NCI-H1048 (cell line): ENCODE data around the gene PPP3CB.

ENCODE experiments used
- DNase-seq: peaks from one replicate; lab custom pipeline; 2025; lab: John Stamatoyannopoulos, UW

PPP3CB gene

DNA sequence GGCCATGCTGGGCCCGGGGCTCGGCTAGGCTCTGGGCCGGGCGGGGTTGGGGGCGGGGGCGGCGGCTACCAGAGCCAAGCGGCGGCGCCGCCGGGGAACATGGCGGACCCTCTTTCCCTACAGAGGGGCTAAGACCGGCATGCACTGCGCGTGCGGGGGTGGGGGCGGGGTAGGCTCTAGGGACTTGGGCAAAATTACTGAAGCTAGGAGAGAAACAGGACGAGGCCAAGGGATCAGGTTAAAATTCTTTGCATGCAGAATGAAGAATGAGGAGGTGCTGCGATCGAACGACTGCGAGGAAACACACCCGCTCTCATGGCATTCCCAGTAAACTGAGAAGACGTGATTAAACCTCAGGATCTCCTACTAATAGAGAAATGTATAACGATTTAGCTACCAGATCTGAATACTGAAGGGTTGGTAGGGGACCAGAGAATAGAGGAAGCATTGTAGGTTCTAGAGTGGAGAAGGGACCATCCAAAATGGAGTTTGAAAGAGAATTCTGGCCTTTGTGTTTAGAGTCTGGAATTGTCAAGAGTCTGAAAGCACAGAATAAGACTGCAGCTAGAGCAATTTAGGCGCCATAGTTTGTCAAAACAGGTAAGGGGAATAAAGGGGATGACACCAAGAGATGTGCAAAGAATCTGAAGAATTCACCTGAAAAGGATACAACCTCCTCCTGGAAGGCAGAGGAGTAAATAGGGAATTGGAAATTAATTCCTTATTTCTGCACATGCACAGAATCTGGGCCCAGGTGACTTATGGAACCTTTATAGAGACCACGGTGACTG lies at the start of gene PPP3CB:
TSS of gene PPP3CB (minus strand) at position 141 of the 791 bp plus-strand sequence. CDS start at position 6, 135 bp downstream.
- DNase-seq = peak; percentile 81

DNA sequence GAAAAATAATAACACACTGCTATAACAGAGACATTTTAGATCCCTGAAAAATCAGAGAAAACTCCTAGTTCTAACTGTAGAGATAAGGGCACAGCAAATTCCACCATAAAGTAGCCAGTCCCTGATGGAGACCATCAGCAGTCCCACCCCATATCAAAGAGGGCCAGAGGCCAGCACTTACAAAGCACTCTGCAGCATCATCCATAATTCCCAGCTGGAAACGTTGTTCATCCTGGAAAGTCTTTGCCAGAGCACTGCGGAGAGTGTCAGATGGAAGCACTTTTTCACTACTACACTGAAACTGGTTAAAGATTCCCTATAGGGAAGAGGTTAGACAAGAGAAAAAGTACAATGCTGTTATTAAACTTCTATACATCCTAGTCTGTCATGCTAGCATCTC lies 49.5 kb upstream of the PPP3CB start:
- DNase-seq = no peak

DNA sequence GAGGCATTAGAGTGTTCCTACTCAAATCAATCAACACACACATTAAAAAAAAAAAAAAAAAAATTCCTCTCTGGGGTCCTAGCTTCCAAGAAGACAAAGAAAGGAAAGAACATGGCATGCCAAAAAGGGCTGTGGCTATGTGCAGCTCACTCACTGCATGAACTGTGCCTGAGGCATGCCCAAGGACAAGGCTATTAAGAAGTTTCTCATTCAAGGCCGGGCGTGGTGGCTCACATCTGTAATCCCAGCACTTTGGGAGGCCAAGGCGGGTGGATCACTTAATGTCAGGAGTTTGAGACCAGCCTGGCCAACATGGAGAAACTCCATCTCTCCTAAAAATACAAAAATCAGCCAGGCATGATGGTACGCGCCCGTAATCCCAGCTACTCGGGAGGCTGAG lies 41.9 kb upstream of the PPP3CB start:
- no peak for DNase-seq

- DNase-seq = no peak
Measured at GRCh38 chr10:73537288-73537687, 41.5 kb upstream of the PPP3CB start.

DNA sequence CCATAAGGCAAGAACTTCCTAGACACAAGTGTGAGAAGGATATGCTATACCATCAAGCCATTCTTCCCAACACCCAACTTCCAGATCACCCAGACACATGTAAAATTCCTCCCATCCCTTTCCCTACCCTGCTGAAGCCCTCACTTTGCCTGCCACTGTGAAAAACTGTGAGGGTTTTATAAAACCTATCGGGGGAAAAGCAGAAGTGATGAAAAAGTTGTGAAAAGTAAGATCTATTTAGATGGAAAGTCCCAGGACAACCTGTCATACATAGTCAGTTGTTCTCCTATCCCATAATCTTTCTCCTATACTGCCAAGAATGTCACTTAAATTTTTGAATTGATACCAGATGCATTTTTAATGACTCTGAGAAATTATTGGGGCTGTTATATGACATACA lies 39.0 kb upstream of the PPP3CB start:
- DNase-seq = no peak

DNA sequence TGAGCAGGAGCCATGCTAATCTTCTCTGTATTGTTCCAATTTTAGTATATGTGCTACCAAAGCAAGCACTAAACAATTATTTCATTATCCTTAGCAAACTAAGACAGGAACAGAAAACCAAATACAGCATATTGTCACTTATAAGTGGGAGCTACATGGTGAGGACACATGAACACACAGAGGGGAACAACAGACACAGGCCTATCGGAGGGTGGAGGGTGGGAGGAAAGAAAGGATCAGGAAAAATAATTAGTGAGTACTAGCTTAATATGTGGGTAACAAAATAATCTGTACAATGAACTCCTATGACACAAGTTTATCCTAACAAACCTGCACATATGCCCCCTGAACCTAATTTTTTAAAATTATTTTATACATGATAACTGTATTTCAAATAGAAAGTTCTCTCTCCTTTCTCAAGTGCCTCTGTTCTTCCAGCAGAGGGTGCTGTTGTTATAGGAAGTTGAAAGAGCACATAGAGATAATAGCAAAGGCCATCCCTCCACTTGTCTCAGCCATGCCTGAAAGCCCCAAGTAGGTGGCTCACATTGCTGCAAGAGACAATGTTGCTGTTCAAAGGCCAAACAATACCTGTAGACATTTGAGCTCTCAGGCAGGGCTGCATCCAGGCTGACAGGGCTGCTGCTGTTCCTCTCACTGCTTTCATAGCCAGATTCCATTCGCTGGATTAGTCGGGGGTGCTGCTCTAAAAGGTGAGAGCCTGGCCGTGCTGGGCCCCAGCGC lies 33.4 kb upstream of the PPP3CB start:
- peak; percentile 21 for DNase-seq

DNA sequence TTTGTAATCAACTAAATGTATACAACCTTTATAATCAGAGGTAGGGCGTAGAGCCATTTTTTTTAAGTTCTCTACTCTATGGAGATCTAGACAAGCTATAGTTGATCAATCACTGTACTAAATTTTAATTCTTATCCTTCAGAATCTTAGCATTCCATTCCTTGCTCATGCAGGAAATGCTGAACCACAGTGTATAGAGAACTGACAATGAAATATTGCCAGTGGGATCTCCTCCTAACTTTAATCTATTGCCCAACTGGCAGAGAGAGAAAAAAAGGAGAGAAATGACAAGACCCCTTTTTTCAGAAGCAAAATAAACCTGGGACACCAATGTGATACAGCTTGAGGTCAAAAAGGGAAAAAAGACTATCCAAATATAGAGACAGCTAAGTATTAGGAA lies 26.4 kb upstream of the PPP3CB start:
- no peak for DNase-seq

DNA sequence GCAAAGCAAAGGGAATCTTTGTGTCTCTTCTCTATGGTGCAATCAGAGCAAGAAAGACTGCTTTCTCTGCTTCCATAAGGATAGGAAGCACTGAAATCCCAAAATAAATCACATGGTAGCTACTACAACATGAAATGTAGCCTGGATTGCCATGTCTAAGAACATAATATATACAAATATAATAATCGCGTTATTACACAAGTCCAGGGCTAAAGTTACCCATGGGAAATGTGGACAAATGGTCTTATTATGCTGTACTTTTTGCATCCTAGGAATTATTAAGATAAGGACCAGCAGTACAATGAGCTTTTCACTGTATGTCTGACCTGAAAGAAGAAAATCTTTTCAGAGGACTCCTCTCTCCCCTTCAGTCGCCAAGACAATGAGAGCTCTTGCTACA lies 23.5 kb upstream of the PPP3CB start:
- no peak for DNase-seq

DNA sequence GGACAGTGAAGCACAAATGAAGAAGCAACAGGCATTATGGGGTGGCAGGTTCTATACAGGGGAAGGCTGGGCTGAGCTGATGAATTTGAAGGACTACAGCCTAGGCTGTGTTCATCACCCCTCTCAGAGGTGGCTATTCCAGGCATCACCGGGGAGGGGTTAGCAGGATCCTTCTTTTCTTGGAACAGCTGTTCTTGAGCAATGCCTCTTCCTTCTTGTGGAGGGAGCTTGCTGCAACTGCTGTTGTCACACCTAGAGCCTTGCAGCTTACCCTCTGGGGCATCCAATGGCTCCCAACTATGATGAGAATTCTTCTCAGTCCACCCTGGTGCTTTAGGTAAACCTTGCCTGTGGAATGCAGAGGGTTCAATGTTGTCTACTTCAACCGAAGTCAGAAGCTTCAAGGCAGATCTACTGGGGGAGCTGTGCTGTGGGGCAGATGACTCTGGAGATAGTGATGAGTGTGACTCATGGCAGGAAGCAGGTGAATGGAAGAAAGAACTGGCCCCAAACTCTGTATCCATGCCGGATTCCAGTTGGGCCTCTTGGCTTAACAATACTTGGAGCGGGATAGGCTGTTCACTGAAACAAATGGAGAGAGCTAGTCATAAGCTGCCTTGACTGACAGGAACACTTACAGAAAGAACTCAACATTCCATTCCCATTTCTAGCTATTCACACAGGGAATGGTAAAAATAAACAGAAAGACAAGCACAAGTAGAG lies 21.5 kb upstream of the PPP3CB start:
- no peak for DNase-seq

DNA sequence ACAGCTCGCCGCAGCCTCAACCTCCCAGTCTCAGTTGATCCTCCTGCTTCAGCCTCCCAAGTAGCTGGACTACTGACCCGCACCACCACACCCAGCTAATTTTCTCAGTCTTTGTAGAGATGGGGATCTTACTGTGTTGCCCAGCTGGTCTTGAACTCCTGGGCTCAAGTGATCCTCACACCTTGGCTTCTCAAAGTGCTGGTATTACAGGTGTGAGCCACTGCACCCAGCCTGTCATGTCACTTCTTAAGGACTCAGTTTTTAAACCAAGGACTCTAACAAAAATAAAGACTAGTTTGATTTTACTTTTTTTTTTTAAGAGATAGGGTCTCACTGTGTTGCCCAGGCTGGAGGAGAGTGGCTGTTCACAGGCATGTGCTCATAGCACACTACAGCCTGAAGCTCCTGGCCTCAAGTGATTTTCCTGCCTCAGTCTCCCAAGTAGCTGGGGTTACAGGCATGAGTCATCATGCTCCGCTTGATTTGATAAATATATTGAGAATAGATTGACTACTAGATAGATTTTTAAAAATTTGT lies 16.5 kb upstream of the PPP3CB start:
- no peak for DNase-seq

DNA sequence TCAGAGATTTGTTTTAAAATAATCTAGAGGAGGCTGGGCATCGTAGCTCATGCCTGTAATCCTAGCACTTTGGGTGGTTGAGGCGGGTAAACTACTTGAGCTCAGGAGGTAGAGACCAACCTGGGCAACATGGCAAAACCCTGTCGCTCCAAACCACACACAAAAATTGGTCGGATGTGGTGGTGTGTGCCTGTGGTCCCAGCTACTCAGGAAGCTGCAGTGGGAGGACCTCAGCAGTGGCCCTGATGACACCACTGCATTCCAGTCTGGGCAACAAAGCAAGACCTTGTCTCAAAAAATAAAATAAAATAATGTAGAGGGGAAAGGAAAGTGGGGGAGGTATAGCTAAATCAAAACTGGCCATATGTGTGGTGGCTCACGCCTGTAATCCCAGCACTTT lies 13.9 kb upstream of the PPP3CB start:
- DNase-seq = no peak

GRCh38 chr10:73506491-73506890 lies 10.7 kb upstream of the PPP3CB start:
- no peak for DNase-seq

DNA sequence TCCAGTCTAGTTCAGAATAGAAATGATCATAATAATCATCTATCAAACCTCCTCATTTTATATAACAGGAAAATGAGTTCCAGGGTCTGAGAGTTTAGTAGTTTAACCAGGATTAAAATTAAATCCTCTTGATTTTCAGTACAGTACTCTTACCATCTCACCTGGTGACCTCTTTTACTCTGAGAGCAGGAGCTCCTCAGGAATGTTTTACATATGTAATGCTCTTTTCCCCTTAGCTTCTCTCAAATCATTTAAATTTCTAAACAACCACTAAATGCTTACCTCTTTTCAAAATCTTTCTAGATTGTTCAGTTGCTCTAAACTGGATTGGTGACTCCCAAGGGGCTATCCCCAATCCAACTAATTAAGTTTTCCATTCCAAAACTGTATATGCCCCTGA lies 10.2 kb upstream of the PPP3CB start:
- DNase-seq = no peak

DNA sequence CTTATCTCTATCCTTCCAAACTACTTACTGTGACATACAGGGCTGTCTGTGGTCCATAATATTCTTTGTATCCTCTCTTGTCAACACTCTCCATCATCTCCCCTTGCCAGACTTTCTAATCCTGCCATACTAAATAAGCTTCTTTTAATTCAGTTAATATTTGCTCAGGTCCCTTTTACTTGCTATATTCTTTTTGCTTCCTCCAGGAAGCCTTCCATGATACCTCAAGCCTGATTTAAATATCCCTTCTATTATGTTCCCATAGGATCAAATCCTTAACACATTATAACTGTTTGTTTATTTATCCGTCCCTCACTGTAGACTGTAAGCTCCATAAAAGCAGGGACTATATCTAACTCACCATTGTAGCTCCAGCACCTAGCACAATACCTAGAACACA lies 7.2 kb upstream of the PPP3CB start:
- DNase-seq = no peak

- no peak for DNase-seq
Measured at GRCh38 chr10:73501651-73502050, 5.8 kb upstream of the PPP3CB start.

DNA sequence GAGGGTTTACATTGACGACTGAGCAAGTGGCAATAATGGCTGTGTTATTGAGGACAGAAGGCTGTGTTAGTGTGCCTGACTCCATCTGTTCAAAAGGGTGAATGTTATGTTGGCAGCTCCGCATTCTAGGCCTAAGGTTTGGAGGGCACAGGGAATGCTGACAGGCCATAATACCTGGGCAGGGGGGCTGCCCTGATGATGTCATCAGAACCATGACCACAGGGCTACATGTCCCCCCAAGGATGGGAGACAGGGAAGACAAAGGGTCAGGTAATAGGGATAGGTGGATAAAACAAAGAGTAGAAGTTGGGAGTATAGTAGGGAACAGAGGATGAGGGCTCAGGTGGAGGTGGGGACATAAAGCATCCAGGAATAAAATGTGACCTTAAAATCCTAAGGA lies 1.8 kb upstream of the PPP3CB start:
- no peak for DNase-seq

DNA sequence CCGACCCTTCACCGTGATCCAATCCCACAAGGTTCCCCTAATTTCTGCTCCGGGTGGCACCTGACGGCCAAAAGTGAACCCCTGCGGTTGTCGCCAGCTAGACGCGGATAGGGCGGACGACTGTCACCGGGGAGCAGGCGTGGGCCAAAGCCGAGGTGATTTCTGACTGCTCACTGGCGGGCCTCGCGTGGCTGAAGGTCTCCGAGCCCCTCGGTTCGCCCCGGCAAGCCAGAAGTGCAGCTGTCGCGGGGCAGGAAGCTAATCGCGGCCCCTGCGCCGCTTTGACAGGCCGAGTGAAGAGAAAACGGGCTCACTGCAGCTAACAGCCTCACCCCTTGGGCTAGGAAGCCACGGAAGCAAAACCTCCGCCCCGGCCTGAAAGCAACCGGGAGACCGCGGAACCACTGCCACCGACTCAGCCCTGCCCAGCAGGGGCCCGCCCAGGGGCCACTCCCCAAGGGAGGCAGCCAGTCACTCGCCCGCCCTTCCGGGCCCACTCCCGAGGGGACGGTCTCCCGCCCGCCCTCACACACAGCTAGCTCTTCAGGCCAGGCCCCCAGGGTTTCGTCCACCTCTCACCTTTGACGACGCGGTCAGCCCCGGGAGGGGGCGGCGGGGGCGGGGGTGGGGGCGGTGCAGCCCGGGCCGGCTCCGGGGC lies 469 bp downstream of the PPP3CB start:
- DNase-seq = no peak

DNA sequence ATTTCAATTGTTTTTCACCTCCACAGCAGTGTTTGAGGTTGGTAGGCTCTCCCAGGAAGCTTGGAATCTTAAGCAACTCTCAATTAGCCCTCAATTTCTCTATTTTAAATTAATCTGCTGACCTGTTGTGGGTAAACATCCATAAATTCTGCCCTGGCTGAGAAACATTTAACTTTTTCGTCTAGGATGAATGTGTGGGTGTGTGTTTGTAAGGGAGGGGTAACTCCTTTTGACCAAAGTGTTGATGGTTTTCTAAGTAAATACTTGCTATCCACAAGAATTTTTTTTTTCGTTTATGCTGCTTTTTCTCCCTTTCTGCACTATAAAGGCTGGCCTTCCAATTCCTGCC lies 973 bp downstream of the PPP3CB start:
- DNase-seq = no peak

- DNase-seq = no peak
Measured at GRCh38 chr10:73494213-73494612, 1.6 kb downstream of the PPP3CB start.

DNA sequence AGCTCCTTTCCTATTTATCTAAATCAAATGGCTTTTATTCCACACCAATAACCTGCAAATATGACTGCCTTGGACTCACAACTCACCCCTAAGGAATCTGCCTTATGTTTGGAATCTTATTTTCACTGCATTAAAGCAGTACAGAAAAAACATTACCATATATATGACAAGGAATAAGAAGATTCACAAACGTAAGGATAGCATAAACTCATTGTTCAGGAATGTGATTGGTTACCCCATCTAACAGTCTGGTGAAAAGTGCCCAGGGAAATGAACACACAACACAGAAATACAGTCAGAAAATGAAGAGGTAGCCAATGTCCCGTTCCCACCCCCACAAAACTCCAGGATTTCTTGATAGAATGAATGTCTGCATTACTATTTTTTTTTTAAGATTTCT lies 2.0 kb downstream of the PPP3CB start:
- DNase-seq = no peak

GRCh38 chr10:73486601-73487000 lies 9.2 kb downstream of the PPP3CB start:
- DNase-seq = no peak

DNA sequence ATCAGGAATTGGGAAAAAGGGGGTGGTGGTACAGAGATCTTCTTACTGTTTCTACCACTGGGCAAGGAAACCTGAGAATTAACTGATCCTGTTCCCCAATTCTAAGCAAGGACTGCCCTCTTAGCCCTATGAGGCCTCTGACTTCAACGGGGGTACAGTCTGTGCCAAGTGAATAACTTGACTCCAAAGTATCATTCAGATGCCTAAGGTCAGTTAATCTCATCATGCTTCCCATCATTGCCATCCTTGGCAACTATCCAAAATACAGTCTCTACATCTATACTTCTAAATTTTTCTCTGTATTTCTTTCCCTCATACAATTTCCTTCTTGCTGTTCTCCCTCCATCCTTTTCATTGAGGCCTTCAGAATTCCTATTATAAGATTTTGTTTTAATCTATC lies 10.5 kb downstream of the PPP3CB start:
- DNase-seq = no peak
